ENCODE data around the gene TRIM24. TPM values are rescaled to one million over a fixed set of nuclear protein-coding genes. Genes with fewer than 3 reads are reported as not detected.

Gene TRIM24
- total and polyA plus RNA-seq, 2 of the 13 experiments (the other 11 are each of a cell fraction or from before 2014, with no cell fraction given), result 100 to 106 TPM

- TF ChIP-seq ZFP41 (CRISPR knock-in tag; IDR thresholded peaks at IDR 0.05; ENCODE audit: borderline replicate concordance), result no peak
- TF ChIP-seq ZNF441 (CRISPR knock-in tag; IDR thresholded peaks at IDR 0.05; ENCODE audit: borderline replicate concordance), result no peak
- peak; percentile 84 for TF ChIP-seq POLR2AphosphoS5 (IDR thresholded peaks at IDR 0.05; ENCODE audit: low read depth, low read length)
- no peak for TF ChIP-seq HDAC1 (CRISPR knock-in tag; IDR thresholded peaks at IDR 0.05)
- no peak for TF ChIP-seq CENPBD1 (CRISPR knock-in tag; IDR thresholded peaks at IDR 0.05; ENCODE audit: borderline replicate concordance, low read depth)
- TF ChIP-seq MIER2 (CRISPR knock-in tag; IDR thresholded peaks at IDR 0.05), result no peak
- TF ChIP-seq FOXP1 (IDR thresholded peaks at IDR 0.05), result no peak
- no peak for TF ChIP-seq FOXP1 (CRISPR knock-in tag; IDR thresholded peaks at IDR 0.05)
- TF ChIP-seq MBD4 (IDR thresholded peaks at IDR 0.05; ENCODE audit: borderline replicate concordance, low read length), result no peak
- TF ChIP-seq CENPX (CRISPR knock-in tag; IDR thresholded peaks at IDR 0.05), result no peak
- no peak for TF ChIP-seq HNRNPL (IDR thresholded peaks at IDR 0.05; ENCODE audit: low read depth, low read length)
- no peak for TF ChIP-seq ZNF772 (CRISPR knock-in tag; IDR thresholded peaks at IDR 0.05)
- TF ChIP-seq POGZ (CRISPR knock-in tag; IDR thresholded peaks at IDR 0.05), result peak; percentile 72; the same call in 1 of the 2 replicates
- TF ChIP-seq ZMAT3 (CRISPR knock-in tag; conservative IDR thresholded peaks at IDR 0.05), result no peak
- TF ChIP-seq ZNF549 (CRISPR knock-in tag; IDR thresholded peaks at IDR 0.05), result no peak
- no peak for TF ChIP-seq NR2F1 (CRISPR knock-in tag; IDR thresholded peaks at IDR 0.05)
- peak; percentile 49; the same call in 1 of the 2 replicates for TF ChIP-seq TBX3 (IDR thresholded peaks at IDR 0.05; ENCODE audit: borderline replicate concordance)
- no peak for TF ChIP-seq ZNF382 (CRISPR knock-in tag; IDR thresholded peaks at IDR 0.05; ENCODE audit: borderline replicate concordance)
- TF ChIP-seq FOXO4 (CRISPR knock-in tag; conservative IDR thresholded peaks at IDR 0.05), result no peak
- no peak for TF ChIP-seq ZNF24 (IDR thresholded peaks at IDR 0.05)
- TF ChIP-seq CSRNP1 (CRISPR knock-in tag; IDR thresholded peaks at IDR 0.05), result no peak
- TF ChIP-seq SETDB1 (CRISPR knock-in tag; IDR thresholded peaks at IDR 0.05; ENCODE audit: borderline replicate concordance), result no peak
- TF ChIP-seq ZSCAN9 (CRISPR knock-in tag; IDR thresholded peaks at IDR 0.05; ENCODE audit: borderline replicate concordance), result no peak
- no peak for TF ChIP-seq PHB2 (IDR thresholded peaks at IDR 0.05; ENCODE audit: partially characterized antibody)
- no peak for TF ChIP-seq MTF2 (CRISPR knock-in tag; IDR thresholded peaks at IDR 0.05; ENCODE audit: borderline replicate concordance)
- TF ChIP-seq TBL1XR1 (IDR thresholded peaks at IDR 0.05; ENCODE audit: borderline replicate concordance, low read length, partially characterized antibody), result no peak
Measured at GRCh38 chr7:138459413-138460175, 465 bp upstream of the TRIM24 start (continued).
